IMR-90 (cell line): ENCODE data around the gene ARHGEF12. TPM values are rescaled to one million over a fixed set of nuclear protein-coding genes. Genes with fewer than 3 reads are reported as not detected.

Experiments used
- ATAC-seq: fragments of 200-7000 bp; cut with Tn5 transposase; 2 replicates; pipeline ENCODE4 v1.9.1; 2020; ENCODE audit warnings: low read depth, mild to moderate bottlenecking, moderate library complexity
- BruUV-seq: library from RNA; stranded (reverse); fragments of 400-500 nt; replicated peaks from 2 replicates; lab custom pipeline; 2021; lab: Mats Ljungman, UMichigan
- CTCF ChIA-PET: fragments of 300-600 bp; formaldehyde crosslinking; extraction: SDS; loops from one replicate; lab custom pipeline; 2021; ENCODE audit warnings: antibody characterized with exemption; lab: Yijun Ruan, JAX
- POLR2A ChIA-PET: fragments of 300-600 bp; sonication (Branson Sonifier 250); formaldehyde crosslinking; loops from one replicate; lab custom pipeline; 2022; ENCODE audit warnings: antibody characterized with exemption; ENCODE audit not compliant: unreplicated experiment; lab: Charles Lee
- DNase-seq: peaks from one replicate; pipeline ENCODE4 v3.0.0; 2013
- H2AFZ ChIP-seq: replicated peaks from 2 replicates; pipeline ENCODE3; 2013; ENCODE audit warnings: low read length, mild to moderate bottlenecking; ENCODE audit not compliant: poor library complexity
- H2AK5ac ChIP-seq: 2 replicates; pipeline ENCODE4 v1.6.1; 2013; ENCODE audit warnings: low read depth, low read length, inconsistent platforms
- H2AK9ac ChIP-seq: replicated peaks from 2 replicates; pipeline ENCODE3; 2013; ENCODE audit warnings: mild to moderate bottlenecking, low read depth, low read length, moderate library complexity; ENCODE audit not compliant: poor library complexity
- H2BK120ac ChIP-seq: 2 replicates; pipeline ENCODE4 v1.6.1; 2013; ENCODE audit warnings: low read depth, low read length, inconsistent platforms
- H2BK15ac ChIP-seq: 3 replicates; pipeline ENCODE4 v1.6.1; 2013; ENCODE audit warnings: low read depth, low read length, inconsistent platforms
- H2BK20ac ChIP-seq: 2 replicates; pipeline ENCODE4 v1.6.1; 2013; ENCODE audit warnings: low read depth, mild to moderate bottlenecking, inconsistent platforms, low read length, moderate library complexity
- H2BK5ac ChIP-seq: 2 replicates; pipeline ENCODE4 v1.6.1; 2013; ENCODE audit warnings: mild to moderate bottlenecking, low read depth, low read length, inconsistent platforms; ENCODE audit not compliant: poor library complexity, severe bottlenecking
- H3K14ac ChIP-seq: replicated peaks from 2 replicates; pipeline ENCODE4 v1.6.1; 2013; ENCODE audit warnings: low read depth, low read length, inconsistent platforms
- H3K18ac ChIP-seq: 2 replicates; pipeline ENCODE4 v1.6.1; 2013; ENCODE audit warnings: low read depth, low read length, control low read depth
- H3K23ac ChIP-seq: 2 replicates; pipeline ENCODE4 v1.6.1; 2013; ENCODE audit warnings: low read depth, low read length, inconsistent platforms
- H3K27ac ChIP-seq: 2 replicates; pipeline ENCODE4 v1.5.1; 2013; ENCODE audit warnings: mild to moderate bottlenecking, control low read depth, low read length; ENCODE audit not compliant: insufficient read depth
- H3K27me3 ChIP-seq: 2 replicates; pipeline ENCODE4 v1.6.1; 2013; ENCODE audit warnings: low read length; ENCODE audit not compliant: control insufficient read depth, insufficient read depth
- H3K36me3 ChIP-seq: 2 replicates; pipeline ENCODE4 v1.6.1; 2013; ENCODE audit warnings: low read length, mixed read lengths; ENCODE audit not compliant: control insufficient read depth, insufficient read depth
- H3K4ac ChIP-seq: 2 replicates; pipeline ENCODE4 v1.6.1; 2013; ENCODE audit warnings: low read depth, low read length, inconsistent platforms
- H3K4me1 ChIP-seq: 2 replicates; pipeline ENCODE4 v1.6.1; 2013; ENCODE audit warnings: low read length, mixed read lengths; ENCODE audit not compliant: control insufficient read depth, insufficient read depth
- H3K4me2 ChIP-seq: 2 replicates; pipeline ENCODE4 v1.6.1; 2013; ENCODE audit warnings: low read depth, mild to moderate bottlenecking, control low read depth, low read length, moderate library complexity
- H3K4me3 ChIP-seq: 2 replicates; pipeline ENCODE4 v1.5.1; 2013; ENCODE audit warnings: low read depth, mild to moderate bottlenecking, control low read depth, low read length, moderate library complexity; ENCODE audit not compliant: insufficient read depth
- H3K56ac ChIP-seq: 2 replicates; pipeline ENCODE4 v1.6.1; 2013; ENCODE audit warnings: low read length, inconsistent platforms; ENCODE audit not compliant: insufficient read depth; ENCODE audit errors: extremely low read depth
- H3K79me1 ChIP-seq, 2 experiments: 2 replicates each; pipeline ENCODE4 v1.6.1; 2013; ENCODE audit warnings: low read length in 2 of 2, inconsistent platforms in 1 of 2, low read depth in 1 of 2
- H3K9ac ChIP-seq: 2 replicates; pipeline ENCODE4 v1.6.1; 2013; ENCODE audit warnings: low read depth, low read length, control low read depth
- H3K9me1 ChIP-seq: 2 replicates; pipeline ENCODE4 v1.6.1; 2013; ENCODE audit warnings: low read length, inconsistent platforms; ENCODE audit not compliant: insufficient read depth
- H3K9me3 ChIP-seq: 2 replicates; pipeline ENCODE4 v1.6.1; 2013; ENCODE audit warnings: low read length; ENCODE audit not compliant: control insufficient read depth, insufficient read depth
- H4K20me1 ChIP-seq: 2 replicates; pipeline ENCODE4 v1.6.1; 2013; ENCODE audit warnings: low read length, inconsistent platforms; ENCODE audit not compliant: insufficient read depth
- H4K5ac ChIP-seq: 2 replicates; pipeline ENCODE4 v1.6.1; 2013; ENCODE audit warnings: mild to moderate bottlenecking, low read depth, low read length, control low read depth
- H4K8ac ChIP-seq, 2 experiments: 2 replicates each; pipeline ENCODE4 v1.6.1; 2013; ENCODE audit warnings: low read depth in 2 of 2, low read length in 2 of 2, control low read depth in 1 of 2, inconsistent platforms in 1 of 2
- H4K91ac ChIP-seq: 2 replicates; pipeline ENCODE4 v1.6.1; 2013; ENCODE audit warnings: low read depth, low read length, inconsistent platforms; ENCODE audit not compliant: insufficient read depth
- BHLHE40 ChIP-seq: fragments of 150-350 bp; IDR thresholded peaks from 2 replicates; pipeline ENCODE4 v1.6.1; 2016; ENCODE audit warnings: mild to moderate bottlenecking, low read depth, low read length
- CEBPB ChIP-seq: IDR thresholded peaks from 2 replicates; pipeline ENCODE4 v1.6.1; 2012; ENCODE audit warnings: low read depth, low read length, improper control_type of control experiment
- CHD1 ChIP-seq: IDR thresholded peaks from 2 replicates; pipeline ENCODE4 v1.6.1; 2012; ENCODE audit warnings: low read depth, low read length, improper control_type of control experiment
- ELK1 ChIP-seq: fragments of 150-350 bp; IDR thresholded peaks from 2 replicates; pipeline ENCODE4 v1.6.1; 2016; ENCODE audit warnings: low read depth, mild to moderate bottlenecking, low read length, moderate library complexity, borderline replicate concordance
- FOS ChIP-seq: fragments of 150-350 bp; IDR thresholded peaks from 2 replicates; pipeline ENCODE4 v1.6.1; 2016; ENCODE audit warnings: low read depth, low read length
- MAFK ChIP-seq: IDR thresholded peaks from 2 replicates; pipeline ENCODE4 v1.6.1; 2012; ENCODE audit warnings: low read depth, low read length, improper control_type of control experiment
- MAZ ChIP-seq: IDR thresholded peaks from 2 replicates; pipeline ENCODE4 v1.6.1; 2012; ENCODE audit warnings: low read depth, mild to moderate bottlenecking, low read length, improper control_type of control experiment, moderate library complexity, borderline replicate concordance
- MXI1 ChIP-seq: IDR thresholded peaks from 2 replicates; pipeline ENCODE4 v1.6.1; 2012; ENCODE audit warnings: low read depth, mild to moderate bottlenecking, low read length, moderate library complexity, borderline replicate concordance
- NFE2L2 ChIP-seq: fragments of 150-350 bp; IDR thresholded peaks from 2 replicates; pipeline ENCODE4 v1.6.1; 2016; ENCODE audit warnings: low read depth, mild to moderate bottlenecking, low read length
- POLR2A ChIP-seq: IDR thresholded peaks from 2 replicates; pipeline ENCODE4 v1.6.1; 2012; ENCODE audit warnings: mild to moderate bottlenecking, low read depth, low read length
- RAD21 ChIP-seq: IDR thresholded peaks from 2 replicates; pipeline ENCODE4 v1.6.1; 2012; ENCODE audit warnings: low read length, improper control_type of control experiment
- RCOR1 ChIP-seq: IDR thresholded peaks from 2 replicates; pipeline ENCODE4 v1.6.1; 2012; ENCODE audit warnings: mild to moderate bottlenecking, low read length, improper control_type of control experiment; ENCODE audit not compliant: insufficient replicate concordance
- SMC3 ChIP-seq: fragments of 150-350 bp; IDR thresholded peaks from 2 replicates; pipeline ENCODE4 v1.6.1; 2016; ENCODE audit warnings: low read depth, mild to moderate bottlenecking, antibody characterized with exemption, low read length, moderate library complexity
- WGBS, 2 experiments: methylation state at CpG; one replicate each; pipeline versions ENCODE4 v1.1.5 to v1.1.7; 2013; ENCODE audit warnings: missing lambda C conversion rate in 2 of 2; ENCODE audit not compliant: insufficient read length in 1 of 2; ENCODE audit errors: extremely low coverage in 2 of 2; 5-methylcytosine and 5-hydroxymethylcytosine counted together
- dilution Hi-C: fragments of 300-500 bp; cut with HindIII; formaldehyde crosslinking; loops from one replicate; pipeline ENCODE4 v1.14.3; 2018; ENCODE audit warnings: low sequenced_read_pairs; ENCODE audit not compliant: unreplicated experiment
- in situ Hi-C: fragments of 300-500 bp; cut with MboI; formaldehyde crosslinking; loops from 3 replicates; pipeline ENCODE4 v1.14.3; 2019; ENCODE audit warnings: low sequenced_read_pairs, inconsistent platforms, mixed read lengths
- intact Hi-C: fragments of 100-400 bp; cut with micrococcal nuclease; formaldehyde crosslinking; loops from 2 replicates; pipeline ENCODE4 v1.10.0; 2022
- polyA plus RNA-seq, 3 experiments: library from polyadenylated mRNA; depleted of rRNA; stranded (reverse); fragments of >200 nt; gene quantifications; 2 replicates each; pipeline ENCODE4 v1.2.3, GENCODE V29; 2012; ENCODE audit warnings: low replicate concordance in 1 of 3
- total RNA-seq: library from RNA; depleted of rRNA; stranded (reverse); fragments of >200 nt; gene quantifications from 2 replicates; pipeline ENCODE4 v1.2.3, GENCODE V29; 2012

ARHGEF12 gene
- total and polyA plus RNA-seq, 2 of the 4 experiments (the other 2 are of a cell fraction) = 25.5 to 115 TPM

GRCh38 chr11:120331301-120331996 is 4.8 kb upstream of the ARHGEF12 start:
- in situ Hi-C loops = loop anchor here (25.0 kb wide), 1 partner anchor 106 kb away; no protein-coding TSS in a partner anchor
- peak overlapping the region; percentile 80 for H3K27ac ChIP-seq
- H3K14ac ChIP-seq = peak overlapping the region; percentile 38; the same call in 1 of the 2 replicates
- peak overlapping the region; percentile 24 for H3K18ac ChIP-seq
- H4K91ac ChIP-seq = peak overlapping the region; percentile 65
- peak overlapping the region; percentile 79 for H3K4ac ChIP-seq
- peaks cover 9% of the 10 kb centered on the region for H3K36me3 ChIP-seq
- H3K9ac ChIP-seq = no peak overlapping the region
- no TSS peak for BruUV-seq
- H4K20me1 ChIP-seq = peaks cover 4% of the 10 kb centered on the region; the same call in 1 of the 2 replicates
- no CpG with 5 or more reads among the region's 2 CpGs for WGBS, 2 experiments
- H2AK5ac ChIP-seq = 0 out of 2 replicates have a peak overlapping the region, but pooled peaks have one; percentile 54
- TF ChIP-seq ELK1 = no peak
- TF ChIP-seq BHLHE40 = no peak
- no peak for TF ChIP-seq RCOR1
- no peak for TF ChIP-seq CHD1
- TF ChIP-seq MAZ = no peak
- TF ChIP-seq POLR2A = peak; percentile 35; the same call in 1 of the 2 replicates
- TF ChIP-seq FOS = peak; percentile 50
- TF ChIP-seq SMC3 = no peak
- no peak for TF ChIP-seq NFE2L2
- TF ChIP-seq CEBPB = peak; percentile 52; the same call in 1 of the 2 replicates
- TF ChIP-seq MAFK = peak; percentile 15; the same call in 1 of the 2 replicates
- no peak for TF ChIP-seq MXI1
- no peak for TF ChIP-seq RAD21
- H3K79me1 ChIP-seq = peaks cover 27 to 51% of the 10 kb centered on the region in 2 experiments
- 0 out of 2 replicates have a peak overlapping the region, but pooled peaks have one; percentile 0 for H3K23ac ChIP-seq
- H4K8ac ChIP-seq = peak overlapping the region; percentile 11 to 29; a peak in 2 of 4 replicates
- H2BK20ac ChIP-seq = peak overlapping the region; percentile 80
- H3K27me3 ChIP-seq = no peaks in the 10 kb centered on the region
- peak overlapping the region; percentile 64 for H3K4me2 ChIP-seq
- peak overlapping the region; percentile 73; the same call in 1 of the 2 replicates for H3K56ac ChIP-seq
- peak overlapping the region; percentile 51; the same call in 2 of the 3 replicates for H2BK15ac ChIP-seq
- DNase-seq (peak; percentile 91), ATAC-seq (peak; percentile 36)
- no peak overlapping the region for H2AK9ac ChIP-seq
- ChIA-PET POLR2A (interaction anchor here (0.7 kb wide), 1 partner anchor 126 kb away, joined by 3 read pairs; no protein-coding TSS in a partner anchor), CTCF (interaction anchor here (0.6 to 0.7 kb wide), 2 partner anchors 122 to 180 kb away, joined by 4 to 6 read pairs; partner anchors contain the start of gene GRIK4)
- no peaks in the 10 kb centered on the region for H3K9me3 ChIP-seq
- peak overlapping the region; percentile 84 for H2BK5ac ChIP-seq
- dilution Hi-C loops = no loop called here
- intact Hi-C loops = loop anchor here (5.0 to 10.0 kb wide), 5 partner anchors 171 to 1263 kb away; no protein-coding TSS in a partner anchor
- peaks cover 18% of the 10 kb centered on the region for H3K9me1 ChIP-seq
- peaks cover 16% of the 10 kb centered on the region for H3K4me1 ChIP-seq
- peak overlapping the region; percentile 51; the same call in 1 of the 2 replicates for H4K5ac ChIP-seq
- H2BK120ac ChIP-seq = peak overlapping the region; percentile 66
- no peak overlapping the region for H2AFZ ChIP-seq
- H3K4me3 ChIP-seq = no peak overlapping the region
